GM19395 (cell line): ENCODE measurements around the gene CIPC.

Experiments used
- ATAC-seq: cut with Tn5 transposase; IDR thresholded peaks from one replicate; pipeline ENCODE4 v1.9.1; 2021; ENCODE audit warnings: mild to moderate bottlenecking, moderate library complexity; ENCODE audit not compliant: unreplicated experiment

The CIPC gene

DNA sequence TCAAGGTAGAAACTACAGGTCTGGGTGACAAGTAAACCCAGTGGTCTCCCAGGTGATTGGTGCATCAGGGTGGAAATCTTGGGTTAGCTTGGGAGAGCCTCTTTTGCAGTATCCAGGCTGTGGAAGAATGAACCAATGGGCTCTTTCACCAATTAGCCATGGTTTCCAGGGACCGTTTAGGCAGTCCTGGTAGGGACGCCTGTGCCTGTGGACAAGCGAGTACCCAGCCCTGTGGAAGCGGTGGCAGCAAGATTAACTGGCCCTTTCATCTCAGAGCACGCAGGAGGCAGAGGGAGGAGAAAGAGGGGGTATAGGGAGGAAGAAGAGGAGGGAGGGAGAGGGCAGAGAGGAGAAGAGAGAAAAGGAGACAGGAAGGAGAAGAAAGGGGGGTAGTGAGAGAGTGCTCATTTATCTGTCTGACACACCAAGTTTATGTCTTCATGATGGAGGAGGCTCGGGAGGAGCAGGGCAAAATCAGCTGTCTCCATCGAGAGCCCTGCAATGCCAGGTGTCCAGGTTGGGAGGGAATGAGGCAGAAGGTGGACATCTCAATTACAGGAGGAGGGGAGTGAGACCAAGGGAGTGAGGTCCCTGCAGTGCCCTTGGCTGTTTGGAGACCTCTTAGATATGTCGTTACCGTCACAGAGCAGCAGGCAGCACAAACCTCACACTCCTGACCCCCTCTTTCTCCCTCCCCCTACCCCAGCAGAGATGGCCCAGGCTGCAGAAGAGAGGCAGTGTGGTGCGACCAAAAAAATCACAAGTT, 48.1 kb downstream of the CIPC start:
- ATAC-seq: no peak

DNA sequence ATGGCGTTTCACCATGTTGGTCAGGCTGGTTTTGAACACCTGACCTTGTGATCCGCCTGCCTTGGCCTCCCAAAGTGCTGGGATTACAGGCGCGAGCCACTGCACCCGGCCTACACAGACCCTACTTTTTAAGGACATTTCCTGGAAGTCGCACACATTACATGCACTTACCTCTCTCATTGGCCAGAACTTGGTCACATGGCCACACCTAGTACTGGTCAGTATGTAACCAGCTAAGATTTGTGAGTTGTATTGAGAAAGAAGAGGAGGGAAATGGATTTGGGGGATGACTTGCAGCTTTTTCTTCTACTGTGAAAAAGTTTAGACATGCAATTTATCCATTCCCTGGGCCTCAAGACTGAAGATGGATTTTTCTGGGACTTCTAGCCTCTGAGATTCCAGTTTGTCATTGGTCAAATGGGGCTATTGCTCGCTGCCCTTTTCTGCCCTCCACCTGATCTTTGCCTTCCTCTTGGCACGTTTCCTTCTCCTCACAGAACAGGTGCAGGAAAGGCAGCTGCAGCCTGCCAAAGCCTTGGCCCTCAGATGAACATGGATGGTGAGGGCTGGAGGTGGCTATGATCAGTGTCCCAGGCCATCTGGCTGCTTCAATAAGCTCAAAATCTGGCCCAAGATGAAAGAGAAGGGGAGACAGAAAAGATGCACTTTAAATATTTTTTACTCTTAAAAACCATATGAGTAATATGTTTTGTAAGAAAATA, 50.6 kb downstream of the CIPC start:
- ATAC-seq: no peak

DNA sequence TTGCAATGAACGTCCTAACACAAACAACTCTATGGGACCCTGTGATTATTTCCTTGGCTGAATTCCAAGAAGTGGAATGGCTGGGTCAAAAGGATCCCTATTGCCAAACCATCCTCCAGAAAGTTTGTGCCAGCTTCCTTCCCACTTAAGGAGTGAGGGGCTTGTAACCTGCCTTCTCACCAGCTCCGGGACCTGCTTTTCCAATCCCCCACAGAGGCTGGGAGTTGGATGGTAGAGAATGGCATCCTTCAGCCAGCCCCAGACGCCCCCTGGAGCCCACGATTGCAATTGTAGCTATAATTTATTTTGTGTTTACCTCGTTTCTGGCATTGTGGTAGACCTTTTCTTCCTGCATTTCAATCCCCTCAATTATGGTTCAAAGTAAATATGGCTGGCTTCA, 53.2 kb downstream of the CIPC start:
- no peak for ATAC-seq

DNA sequence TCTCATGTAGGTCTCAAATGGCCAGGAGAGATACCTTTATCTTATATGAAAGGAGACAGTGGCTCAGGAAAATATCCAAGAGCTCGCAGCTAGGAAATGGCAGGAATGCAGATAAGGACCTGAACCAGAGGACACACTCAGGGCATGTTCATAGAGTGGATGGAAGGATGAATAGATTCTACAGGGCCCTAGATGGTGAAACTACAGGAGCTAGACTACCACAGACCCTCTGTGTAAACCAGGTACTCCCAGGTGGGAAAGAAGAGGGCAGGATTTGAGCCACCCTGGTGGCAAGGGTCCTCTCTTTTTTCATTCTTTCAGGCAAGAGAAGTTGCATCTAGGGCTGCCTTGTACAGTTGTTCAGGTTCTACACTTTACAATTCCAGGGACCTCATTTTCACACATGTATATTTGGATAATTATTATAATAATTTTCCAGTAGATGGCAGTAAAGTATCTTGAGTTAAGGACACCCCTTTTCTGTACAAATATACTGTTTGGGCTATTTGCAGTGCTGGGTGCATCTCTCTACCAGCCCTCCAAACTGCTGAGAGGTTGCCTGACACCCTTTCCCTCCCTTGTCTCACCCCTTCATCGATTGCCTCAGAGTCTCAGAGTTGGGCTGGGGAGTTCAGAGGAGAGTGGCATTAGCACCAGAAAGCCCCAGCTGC, 54.0 kb downstream of the CIPC start:
- ATAC-seq: no peak

DNA sequence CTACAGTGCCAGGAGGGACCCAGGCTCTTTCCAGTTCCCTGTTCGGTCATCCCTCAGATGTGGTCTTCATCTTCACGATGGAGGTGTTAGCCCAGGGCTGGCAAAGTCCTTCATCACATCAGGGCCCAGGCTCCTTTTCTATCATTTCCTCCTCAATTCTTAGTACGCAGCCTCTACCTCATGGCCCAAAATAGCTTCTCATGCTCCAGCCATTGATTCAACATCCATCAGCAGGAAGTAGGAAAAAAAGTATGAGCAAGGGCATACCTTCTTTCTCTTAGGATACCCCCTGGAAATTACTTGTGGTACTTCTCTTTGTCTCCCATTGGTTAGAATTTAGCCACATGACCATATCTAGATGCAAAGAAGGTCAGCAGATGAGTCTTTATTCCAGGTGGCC, 55.7 kb downstream of the CIPC start:
- no peak for ATAC-seq

DNA sequence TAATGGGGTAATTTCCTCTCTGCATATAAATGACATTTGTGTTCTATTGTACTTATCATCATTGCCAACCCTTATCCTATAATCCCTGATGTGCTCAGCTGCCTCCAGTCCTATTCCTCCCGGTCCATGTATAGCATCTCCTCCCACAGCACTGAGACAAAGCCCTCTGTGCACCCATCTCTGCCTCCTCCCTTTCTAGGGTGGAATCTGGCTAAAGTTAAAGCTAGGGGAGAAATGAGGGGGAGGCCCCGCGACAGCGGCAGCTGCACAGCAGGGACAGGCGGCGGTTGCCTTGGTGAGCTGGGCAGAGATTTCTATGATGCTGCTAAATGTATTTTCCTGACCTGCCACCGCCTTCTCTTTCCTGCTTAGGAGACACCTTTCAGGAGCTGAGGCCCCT, 56.4 kb downstream of the CIPC start:
- ATAC-seq: no peak

DNA sequence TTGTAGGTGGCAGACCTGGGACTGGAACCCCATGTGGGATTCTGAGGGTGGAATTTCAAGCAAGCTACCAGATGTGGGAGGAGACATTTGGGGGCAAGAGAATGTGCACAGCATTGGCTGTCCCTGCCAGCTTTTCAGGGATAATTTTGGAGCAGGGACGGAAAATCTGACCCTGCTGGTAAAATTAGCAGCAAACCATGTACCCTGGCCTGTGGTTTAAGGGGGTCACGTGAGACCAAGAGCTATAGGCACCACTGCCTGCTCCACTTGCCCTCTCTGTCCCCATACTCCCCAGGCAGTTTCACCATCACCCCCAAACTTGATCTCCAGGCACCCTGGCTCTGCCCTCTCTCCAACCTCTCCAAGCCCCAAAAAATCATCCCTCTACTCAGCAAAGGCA, 57.0 kb downstream of the CIPC start:
- ATAC-seq: no peak

DNA sequence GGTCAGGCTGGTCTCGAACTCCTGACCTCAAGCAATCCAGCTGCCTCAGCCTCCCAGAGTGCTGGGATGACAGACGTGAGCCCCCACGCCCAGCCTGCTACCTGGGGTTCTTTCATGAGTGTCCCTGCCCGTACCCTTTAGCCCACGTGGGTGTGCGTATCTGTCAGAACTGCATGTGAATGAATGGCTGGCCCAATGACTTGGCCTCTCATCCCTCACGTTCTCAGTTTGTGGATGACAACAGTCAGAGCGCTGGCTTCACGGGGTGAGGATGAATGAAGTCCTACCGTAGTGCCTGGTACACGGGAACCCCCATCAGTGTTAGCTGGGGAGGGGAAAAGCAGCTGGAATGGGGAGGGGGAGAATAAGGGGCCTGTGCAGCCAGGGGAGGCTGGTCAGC, 59.7 kb downstream of the CIPC start:
- no peak for ATAC-seq

DNA sequence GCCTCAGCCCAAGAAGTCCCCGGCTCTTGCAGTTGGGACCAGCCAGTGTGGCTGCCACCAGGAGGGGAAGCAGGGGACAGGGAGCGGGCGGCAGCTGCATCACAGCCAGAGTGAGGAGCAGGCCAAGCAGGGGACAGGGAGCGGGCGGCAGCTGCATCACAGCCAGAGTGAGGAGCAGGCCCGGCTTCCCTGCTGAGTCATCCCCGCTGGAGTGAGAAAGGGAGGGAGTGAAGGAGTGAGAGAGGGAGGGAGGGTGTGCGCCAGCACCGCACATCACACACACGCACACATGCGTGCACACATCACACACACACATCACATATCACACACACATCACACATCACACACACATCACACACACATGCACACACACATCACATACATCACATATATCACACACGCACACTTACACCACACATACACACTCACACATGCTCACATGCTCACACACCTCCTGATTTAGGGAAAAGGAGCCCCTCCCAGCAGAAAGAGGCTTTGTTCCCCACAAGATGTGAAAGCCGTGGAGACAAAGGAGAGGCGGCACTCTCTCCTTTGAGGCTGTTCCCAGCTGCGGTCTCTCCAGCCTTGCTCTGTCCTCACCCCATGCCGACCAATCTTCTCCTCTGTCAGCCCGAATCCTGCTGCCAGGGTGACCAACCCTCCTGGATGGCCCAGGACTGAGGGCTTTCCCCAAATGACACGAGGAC, 60.3 kb downstream of the CIPC start:
- ATAC-seq: no peak

DNA sequence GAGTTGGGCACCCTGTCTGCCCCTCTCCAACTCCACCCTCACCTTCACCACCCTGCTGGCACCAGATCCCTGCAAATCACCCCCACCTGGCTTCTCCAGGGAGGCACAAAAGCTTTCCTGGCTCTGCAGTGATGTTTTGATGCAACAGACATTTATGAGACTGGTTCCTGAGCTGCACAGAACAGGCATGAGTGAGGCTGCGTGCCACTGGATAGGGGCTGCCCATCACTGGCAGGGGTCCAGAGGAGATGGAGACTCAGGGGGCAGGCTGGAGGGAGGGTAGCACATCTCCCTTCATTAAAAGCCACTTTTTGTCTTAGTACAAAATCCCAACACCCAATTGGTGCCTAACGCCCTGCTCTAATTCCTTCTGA, 60.8 kb downstream of the CIPC start:
- ATAC-seq: no peak

DNA sequence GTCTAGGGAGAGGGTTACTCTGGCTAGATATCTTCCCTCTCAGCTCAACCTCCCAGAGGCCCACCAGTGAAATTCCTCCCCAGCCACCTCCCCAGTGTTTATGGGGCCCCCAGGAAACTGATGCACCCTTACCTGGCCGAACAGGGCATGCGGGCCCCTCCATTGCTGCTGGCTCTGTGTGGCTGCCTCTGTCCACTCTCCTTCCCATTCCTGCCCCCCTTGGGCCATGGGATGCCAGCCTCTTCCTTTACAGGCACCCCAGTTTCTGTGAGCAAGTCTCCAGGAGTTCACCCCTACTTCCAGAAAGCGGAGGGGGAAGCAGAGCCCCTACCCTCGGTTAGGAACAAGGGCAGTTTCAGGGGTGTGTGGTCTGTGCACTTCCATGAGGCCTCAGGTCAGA, 63.0 kb downstream of the CIPC start:
- ATAC-seq: no peak
